Measurements from ENCODE around the gene RPS6KA5.
"Not testable (repeated sequence)": the region's sequence is repeated elsewhere in the genome, so short reads cannot be mapped to it uniquely, and the experiment has no call there.

RPS6KA5 gene

GRCh38 chr14:91094772-91095171 lies 34.3 kb upstream of the RPS6KA5 start:
- TF ChIP-seq CTCF (IDR thresholded peaks at IDR 0.05; ENCODE audit: control insufficient read depth, insufficient read depth, low read depth, low read length, missing control alignments), result no peak
- DNase-seq (ENCODE audit: low read depth), result no peak
- H3K4me3 ChIP-seq (ENCODE audit: control insufficient read depth, low read depth, low read length), result no peak overlapping the region

- DNase-seq (ENCODE audit: low read depth); H3K4me3 ChIP-seq (ENCODE audit: control insufficient read depth, low read depth, low read length): not testable (repeated sequence)
Observed at GRCh38 chr14:91093743-91094472, 33.5 kb upstream of the RPS6KA5 start.

- no peak for TF ChIP-seq CTCF (IDR thresholded peaks at IDR 0.05; ENCODE audit: control insufficient read depth, insufficient read depth, low read depth, low read length, missing control alignments)
- no peak overlapping the region for H3K4me3 ChIP-seq (ENCODE audit: control insufficient read depth, low read depth, low read length)
- DNase-seq (ENCODE audit: low read depth), result no peak
Observed at GRCh38 chr14:91092073-91092472, 31.6 kb upstream of the RPS6KA5 start.

- no peak for TF ChIP-seq CTCF (IDR thresholded peaks at IDR 0.05; ENCODE audit: control insufficient read depth, insufficient read depth, low read depth, low read length, missing control alignments)
- no peak overlapping the region for H3K4me3 ChIP-seq (ENCODE audit: control insufficient read depth, low read depth, low read length)
- DNase-seq (ENCODE audit: low read depth), result no peak
Observed at GRCh38 chr14:91090743-91091142, 30.3 kb upstream of the RPS6KA5 start.

- DNase-seq (ENCODE audit: low read depth), result no peak
- no peak overlapping the region for H3K4me3 ChIP-seq (ENCODE audit: control insufficient read depth, low read depth, low read length)
- TF ChIP-seq CTCF (IDR thresholded peaks at IDR 0.05; ENCODE audit: control insufficient read depth, insufficient read depth, low read depth, low read length, missing control alignments), result no peak
Observed at GRCh38 chr14:91089958-91090535, 29.6 kb upstream of the RPS6KA5 start.

- no peak overlapping the region for H3K4me3 ChIP-seq (ENCODE audit: control insufficient read depth, low read depth, low read length)
- no peak for TF ChIP-seq CTCF (IDR thresholded peaks at IDR 0.05; ENCODE audit: control insufficient read depth, insufficient read depth, low read depth, low read length, missing control alignments)
Observed at GRCh38 chr14:91088585-91089235, 28.3 kb upstream of the RPS6KA5 start.

GRCh38 chr14:91087470-91087869 lies 27.0 kb upstream of the RPS6KA5 start:
- DNase-seq (ENCODE audit: low read depth); H3K4me3 ChIP-seq (ENCODE audit: control insufficient read depth, low read depth, low read length): not testable (repeated sequence)

More at GRCh38 chr14:91088585-91089235, 28.3 kb upstream of the RPS6KA5 start:
- no peak for DNase-seq (ENCODE audit: low read depth)

Measured in AG09309 (cell line).